Measurements from ENCODE around the gene SERPINA12.

SERPINA12 gene

DNA sequence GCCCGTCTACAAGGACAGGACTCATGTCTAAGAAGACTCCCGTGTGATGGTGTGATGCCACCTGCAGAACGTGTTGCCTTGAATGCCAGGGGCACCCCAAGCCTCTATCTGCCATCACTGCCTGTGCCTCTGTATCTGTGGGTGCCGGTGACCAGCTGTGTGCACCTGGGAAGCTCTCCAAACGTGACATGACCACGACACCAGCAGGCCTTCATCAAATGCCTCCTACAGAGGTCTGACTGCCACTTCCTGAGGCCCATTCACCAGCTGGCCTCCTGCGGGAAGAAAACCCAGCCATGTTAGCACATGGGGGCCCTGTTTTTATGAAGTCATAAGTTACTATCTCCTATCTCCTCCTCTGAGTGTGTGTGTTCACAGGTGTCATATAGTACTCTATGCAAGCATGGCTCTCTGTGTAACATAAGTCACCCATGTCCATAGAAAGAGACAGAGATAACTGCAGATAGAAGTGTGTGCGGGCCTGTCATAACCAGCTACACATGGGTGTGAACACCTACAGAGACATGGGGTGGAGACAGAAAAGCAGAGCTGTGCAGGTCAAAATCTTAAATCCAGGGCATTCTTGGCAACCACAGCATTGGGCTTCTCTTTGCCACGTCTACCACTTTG is 33.7 kb upstream of the SERPINA12 start:
- Histone ChIP-seq H3K36me3 (ENCODE audit: insufficient read depth, insufficient read length, low read length) (no peaks in the 10 kb centered on the region), H3K27me3 (ENCODE audit: insufficient read depth, insufficient read length) (no peaks in the 10 kb centered on the region), H3K9me3 (ENCODE audit: insufficient read depth, low read length) (no peaks in the 10 kb centered on the region), H3K4me3 (ENCODE audit: insufficient read length, low read depth) (no peak overlapping the region), H3K4me1 (ENCODE audit: insufficient read depth, insufficient read length) (peaks cover 5% of the 10 kb centered on the region), H3K9ac (ENCODE audit: insufficient read length, low read depth) (no peak overlapping the region)
- no peak for DNase-seq (ENCODE audit: low read depth, low spot score)
- TF ChIP-seq SUZ12 (IDR thresholded peaks at IDR 0.05; ENCODE audit: extremely low read depth, insufficient read depth, insufficient read length) (no peak), YY1 (IDR thresholded peaks at IDR 0.05; ENCODE audit: insufficient read depth, insufficient read length) (no peak), ZNF274 (IDR thresholded peaks at IDR 0.05; ENCODE audit: low read depth, low read length) (no peak)

DNA sequence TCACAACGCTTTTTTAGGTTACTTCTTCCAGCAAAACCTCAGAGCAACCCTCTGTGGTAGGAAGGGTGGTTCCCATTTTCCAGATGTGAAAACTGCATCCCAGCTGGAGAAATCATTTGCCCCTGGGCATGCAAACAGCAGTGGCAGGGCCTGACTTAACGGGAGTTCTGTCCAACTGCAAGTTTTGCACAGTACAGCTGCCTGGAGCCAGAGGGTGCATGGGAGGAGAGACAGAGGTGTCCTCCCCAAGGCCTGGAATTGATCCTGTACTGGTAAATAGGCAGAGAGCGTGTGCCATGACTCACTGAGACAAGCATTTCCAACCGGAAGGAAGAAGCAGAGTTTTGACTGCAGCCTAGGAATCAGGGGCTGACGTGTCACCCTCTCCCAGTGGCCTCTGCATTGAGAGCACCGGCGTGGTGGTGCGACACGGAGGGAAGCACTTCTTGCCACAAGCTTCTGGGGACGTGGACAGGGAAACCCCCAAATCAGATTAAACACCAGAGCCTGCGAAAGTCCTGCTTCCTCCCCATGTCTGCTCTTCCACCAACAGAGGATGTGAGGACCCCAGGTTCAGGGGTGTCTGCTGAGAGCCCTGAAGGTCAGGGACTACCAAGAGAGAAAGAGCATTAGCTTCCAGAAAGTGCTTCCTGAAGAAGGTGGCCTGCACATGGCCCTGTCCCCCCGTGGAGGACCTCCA is 33.0 kb upstream of the SERPINA12 start:
- no peaks in the 10 kb centered on the region for H3K36me3 ChIP-seq (ENCODE audit: insufficient read depth, insufficient read length, low read length)
- no peak for TF ChIP-seq YY1 (IDR thresholded peaks at IDR 0.05; ENCODE audit: insufficient read depth, insufficient read length)
- TF ChIP-seq SUZ12 (IDR thresholded peaks at IDR 0.05; ENCODE audit: extremely low read depth, insufficient read depth, insufficient read length) = no peak
- TF ChIP-seq ZNF274 (IDR thresholded peaks at IDR 0.05; ENCODE audit: low read depth, low read length) = no peak
- no peak overlapping the region for H3K4me3 ChIP-seq (ENCODE audit: insufficient read length, low read depth)
- H3K9me3 ChIP-seq (ENCODE audit: insufficient read depth, low read length) = no peaks in the 10 kb centered on the region
- H3K27me3 ChIP-seq (ENCODE audit: insufficient read depth, insufficient read length) = no peaks in the 10 kb centered on the region
- no peak for DNase-seq (ENCODE audit: low read depth, low spot score)
- peaks cover 5% of the 10 kb centered on the region for H3K4me1 ChIP-seq (ENCODE audit: insufficient read depth, insufficient read length)
- no peak overlapping the region for H3K9ac ChIP-seq (ENCODE audit: insufficient read length, low read depth)

DNA sequence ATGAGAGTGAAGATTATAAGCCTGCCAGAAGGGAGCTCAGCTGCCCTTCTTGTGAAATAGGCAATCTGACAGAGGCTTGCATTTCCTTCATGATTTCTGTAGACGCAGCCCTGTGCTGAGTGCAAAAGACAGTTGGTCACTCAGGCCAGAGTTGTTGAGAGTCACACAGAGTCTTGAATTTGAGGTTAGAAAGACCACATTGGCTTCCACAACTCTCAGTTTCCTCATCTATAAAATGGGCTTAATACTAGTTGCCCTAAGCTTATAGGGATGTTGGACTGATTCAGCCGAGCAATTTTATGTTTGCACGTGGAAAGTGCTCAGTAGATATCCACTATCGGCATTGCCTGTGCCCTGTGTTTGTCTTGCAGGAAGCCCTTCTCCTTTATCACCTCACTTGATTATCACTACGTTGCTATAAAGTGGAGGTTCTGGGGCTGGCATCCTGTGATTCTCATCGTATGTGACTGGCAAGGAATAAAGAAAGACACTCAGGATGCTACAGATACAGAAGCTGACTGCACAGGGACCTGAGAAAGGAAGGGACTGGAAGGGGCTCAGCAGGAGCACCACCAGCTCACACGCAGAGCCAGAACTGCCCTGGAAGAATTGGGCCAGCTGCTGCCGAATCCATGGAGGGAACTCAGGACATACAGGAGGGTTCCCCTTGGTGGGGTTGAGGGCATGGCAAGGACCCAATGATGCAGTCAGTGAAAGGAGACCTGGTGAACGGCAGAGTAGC is 32.1 kb upstream of the SERPINA12 start:
- DNase-seq (ENCODE audit: low read depth, low spot score) = no peak
- Histone ChIP-seq H3K9me3 (ENCODE audit: insufficient read depth, low read length) (no peaks in the 10 kb centered on the region), H3K4me1 (ENCODE audit: insufficient read depth, insufficient read length) (peaks cover 5% of the 10 kb centered on the region), H3K9ac (ENCODE audit: insufficient read length, low read depth) (no peak overlapping the region), H3K4me3 (ENCODE audit: insufficient read length, low read depth) (no peak overlapping the region), H3K36me3 (ENCODE audit: insufficient read depth, insufficient read length, low read length) (no peaks in the 10 kb centered on the region), H3K27me3 (ENCODE audit: insufficient read depth, insufficient read length) (no peaks in the 10 kb centered on the region)
- TF ChIP-seq SUZ12 (IDR thresholded peaks at IDR 0.05; ENCODE audit: extremely low read depth, insufficient read depth, insufficient read length) = no peak

DNA sequence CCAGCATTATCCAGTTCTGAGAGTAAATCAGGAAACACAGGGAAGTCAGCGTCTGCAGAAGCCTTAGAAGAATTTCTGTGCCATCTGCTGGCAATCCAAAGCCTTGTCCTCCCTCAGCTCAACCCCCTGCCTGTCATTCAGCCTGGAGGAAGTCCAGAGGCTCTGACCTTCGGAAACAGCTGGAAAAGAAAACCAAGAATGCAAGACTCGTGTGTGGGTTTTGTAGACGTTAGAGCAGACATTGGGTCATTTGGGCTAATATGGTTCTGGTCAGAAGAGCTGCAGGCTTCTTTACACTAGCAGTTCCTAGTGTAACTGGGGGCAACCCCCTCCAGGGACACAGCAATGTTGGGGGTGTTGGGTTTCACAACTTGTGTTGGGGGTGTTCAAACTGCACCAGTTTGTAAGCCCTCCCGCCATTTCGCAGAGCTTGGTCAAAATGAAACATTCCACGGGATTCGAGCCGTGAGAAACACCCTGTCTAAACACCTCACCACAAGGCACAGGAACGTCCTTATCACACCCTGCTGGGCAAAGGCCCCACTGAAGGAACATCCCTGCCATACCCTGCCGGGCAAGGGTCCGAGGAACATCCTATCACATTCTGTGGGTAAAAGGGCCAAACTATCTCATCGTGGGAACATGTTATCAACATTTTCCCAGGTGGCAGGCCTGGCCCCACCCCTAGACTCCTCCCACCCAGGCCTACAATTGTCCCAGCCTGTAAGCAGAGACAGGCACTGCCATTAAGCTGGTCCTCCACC is 30.9 kb upstream of the SERPINA12 start:
- Histone ChIP-seq H3K4me3 (ENCODE audit: insufficient read length, low read depth) (no peak overlapping the region), H3K9me3 (ENCODE audit: insufficient read depth, low read length) (no peaks in the 10 kb centered on the region), H3K9ac (ENCODE audit: insufficient read length, low read depth) (no peak overlapping the region), H3K4me1 (ENCODE audit: insufficient read depth, insufficient read length) (peaks cover 5% of the 10 kb centered on the region), H3K27me3 (ENCODE audit: insufficient read depth, insufficient read length) (no peaks in the 10 kb centered on the region), H3K36me3 (ENCODE audit: insufficient read depth, insufficient read length, low read length) (no peaks in the 10 kb centered on the region)
- TF ChIP-seq SUZ12 (IDR thresholded peaks at IDR 0.05; ENCODE audit: extremely low read depth, insufficient read depth, insufficient read length) = no peak
- TF ChIP-seq ZNF274 (IDR thresholded peaks at IDR 0.05; ENCODE audit: low read depth, low read length) = no peak
- TF ChIP-seq YY1 (IDR thresholded peaks at IDR 0.05; ENCODE audit: insufficient read depth, insufficient read length) = no peak
- no peak for DNase-seq (ENCODE audit: low read depth, low spot score)

DNA sequence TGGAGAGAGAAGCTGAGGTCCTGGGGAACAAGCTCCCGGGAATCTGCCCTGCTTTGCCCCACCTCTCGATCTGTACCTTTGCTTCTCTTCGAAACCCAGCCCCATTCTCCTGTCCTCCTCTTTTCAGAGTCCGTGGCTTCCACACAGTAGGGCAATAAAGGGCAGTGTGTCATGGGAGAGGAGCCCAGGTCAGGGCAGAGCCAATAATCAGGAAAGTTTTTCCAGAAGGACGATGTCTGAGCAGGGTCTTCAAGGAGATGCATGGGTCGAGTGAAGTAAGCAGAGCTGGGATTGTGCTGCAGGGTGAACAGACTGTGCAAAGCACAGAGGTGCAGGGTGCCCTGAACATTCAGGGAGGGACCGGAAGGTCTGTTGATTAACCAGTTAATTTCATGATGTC is 29.9 kb upstream of the SERPINA12 start:
- Histone ChIP-seq H3K4me3 (ENCODE audit: insufficient read length, low read depth) (no peak overlapping the region), H3K9ac (ENCODE audit: insufficient read length, low read depth) (no peak overlapping the region), H3K9me3 (ENCODE audit: insufficient read depth, low read length) (no peaks in the 10 kb centered on the region), H3K4me1 (ENCODE audit: insufficient read depth, insufficient read length) (peaks cover 2% of the 10 kb centered on the region), H3K36me3 (ENCODE audit: insufficient read depth, insufficient read length, low read length) (no peaks in the 10 kb centered on the region), H3K27me3 (ENCODE audit: insufficient read depth, insufficient read length) (no peaks in the 10 kb centered on the region)
- no peak for DNase-seq (ENCODE audit: low read depth, low spot score)
- TF ChIP-seq YY1 (IDR thresholded peaks at IDR 0.05; ENCODE audit: insufficient read depth, insufficient read length) (no peak), ZNF274 (IDR thresholded peaks at IDR 0.05; ENCODE audit: low read depth, low read length) (no peak), SUZ12 (IDR thresholded peaks at IDR 0.05; ENCODE audit: extremely low read depth, insufficient read depth, insufficient read length) (no peak)

DNA sequence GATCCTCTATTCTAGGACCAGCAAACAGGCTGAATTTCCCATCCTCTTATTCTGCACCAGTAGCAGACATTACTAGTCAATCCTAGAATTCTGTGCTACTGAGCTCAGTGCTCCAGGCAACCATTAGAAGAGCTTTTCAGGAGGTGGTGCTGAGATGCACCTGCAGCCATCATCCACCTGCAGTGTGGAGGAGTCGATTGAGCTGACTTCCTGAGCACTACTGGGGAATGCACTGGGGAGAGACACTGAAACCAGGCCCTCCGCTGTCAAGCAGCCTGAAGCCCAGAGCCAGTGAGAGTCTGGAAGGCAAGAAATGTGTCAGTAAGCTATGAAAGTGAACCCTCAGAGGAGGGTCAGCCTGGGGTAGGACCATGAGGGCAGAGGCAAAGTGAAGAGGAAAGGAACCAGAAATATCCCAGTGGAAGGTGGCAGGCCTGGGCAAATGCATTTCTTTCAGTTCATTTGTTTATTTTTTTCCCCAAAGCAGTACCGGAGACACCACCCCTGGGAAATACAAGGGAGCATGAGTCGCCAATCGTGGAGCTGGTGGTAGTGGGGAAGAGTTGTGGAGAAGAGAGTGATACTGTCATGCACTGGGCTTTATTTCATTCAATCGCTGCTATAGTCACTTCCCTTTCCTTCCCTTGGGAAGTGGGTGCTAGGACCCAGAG is 28.9 kb upstream of the SERPINA12 start:
- H3K27me3 ChIP-seq (ENCODE audit: insufficient read depth, insufficient read length) = no peaks in the 10 kb centered on the region
- H3K36me3 ChIP-seq (ENCODE audit: insufficient read depth, insufficient read length, low read length) = no peaks in the 10 kb centered on the region
- no peak overlapping the region for H3K9ac ChIP-seq (ENCODE audit: insufficient read length, low read depth)
- H3K9me3 ChIP-seq (ENCODE audit: insufficient read depth, low read length) = no peaks in the 10 kb centered on the region
- no peak overlapping the region for H3K4me3 ChIP-seq (ENCODE audit: insufficient read length, low read depth)
- TF ChIP-seq SUZ12 (IDR thresholded peaks at IDR 0.05; ENCODE audit: extremely low read depth, insufficient read depth, insufficient read length) = no peak
- TF ChIP-seq ZNF274 (IDR thresholded peaks at IDR 0.05; ENCODE audit: low read depth, low read length) = no peak
- no peak for TF ChIP-seq YY1 (IDR thresholded peaks at IDR 0.05; ENCODE audit: insufficient read depth, insufficient read length)
- H3K4me1 ChIP-seq (ENCODE audit: insufficient read depth, insufficient read length) = no peaks in the 10 kb centered on the region
- no peak for DNase-seq (ENCODE audit: low read depth, low spot score)
